Spleen (tissue), 11 donors: Measurements from ENCODE around the gene OTUD3. TPM values are rescaled to one million over a fixed set of nuclear protein-coding genes. Genes with fewer than 3 reads are reported as not detected.

Experiments
- DNase-seq: peaks from one replicate; pipeline ENCODE4 v3.0.0-alpha.2; 2020
- H3K27ac ChIP-seq, 8 donors: fragments of 200-600 bp; sonication (generic) in 7 of 8; 1 replicate in 4 of 8; 2 replicates in 4 of 8; pipeline versions ENCODE4 v1.5.0 to v1.8.0; 2016 to 2021; ENCODE audit warnings: inconsistent platforms in 4 of 8, mild to moderate bottlenecking in 4 of 8, moderate library complexity in 1 of 8
- H3K27me3 ChIP-seq, 7 donors: fragments of 200-600 bp; sonication (generic) in 6 of 7; replicated peaks in 1 of 7; 1 replicate in 4 of 7; 2 replicates in 3 of 7; pipeline versions ENCODE4 v1.5.0 to v1.8.0; 2016 to 2021; ENCODE audit warnings: inconsistent platforms in 3 of 7, mild to moderate bottlenecking in 1 of 7
- H3K36me3 ChIP-seq, 6 donors: fragments of 200-600 bp; sonication (generic) in 5 of 6; 1 replicate in 4 of 6; 2 replicates in 2 of 6; pipeline versions ENCODE4 v1.5.0 to v1.8.0; 2016 to 2021; ENCODE audit warnings: inconsistent platforms in 2 of 6
- H3K4me1 ChIP-seq, 6 donors: fragments of 200-600 bp; sonication (generic) in 5 of 6; 1 replicate in 3 of 6; 2 replicates in 3 of 6; pipeline versions ENCODE4 v1.5.0 to v1.8.0; 2016 to 2021; ENCODE audit warnings: inconsistent platforms in 3 of 6
- H3K4me3 ChIP-seq, 8 donors: fragments of 200-600 bp; sonication (generic) in 7 of 8; 1 replicate in 4 of 8; 2 replicates in 4 of 8; pipeline versions ENCODE4 v1.5.0 to v1.8.0; 2016 to 2021; ENCODE audit warnings: inconsistent platforms in 4 of 8, mild to moderate bottlenecking in 4 of 8, moderate library complexity in 2 of 8
- H3K9me3 ChIP-seq, 8 donors: fragments of 200-600 bp; sonication (generic) in 7 of 8; 1 replicate in 4 of 8; 2 replicates in 4 of 8; pipeline versions ENCODE4 v1.5.0 to v1.8.0; 2016 to 2021; ENCODE audit warnings: inconsistent platforms in 4 of 8
- POLR2A ChIP-seq, 3 donors: fragments of 450-650 bp; IDR thresholded peaks; one replicate each; pipeline ENCODE4 v1.5.1; 2017; ENCODE audit warnings: antibody characterized with exemption in 3 of 3, mild to moderate bottlenecking in 1 of 3
- POLR2AphosphoS5 ChIP-seq, 3 donors: sonication (generic); formaldehyde crosslinking; IDR thresholded peaks; one replicate each; pipeline ENCODE4 v1.5.1; 2017; ENCODE audit warnings: antibody characterized with exemption in 3 of 3
- WGBS, 5 donors: extraction: QIAGEN DNeasy Blood & Tissue Kit in 3 of 5; methylation state at CpG; one replicate each; pipeline versions ENCODE4 v1.1.5 to v1.1.7; 2013 to 2018; 5-methylcytosine and 5-hydroxymethylcytosine counted together
- intact Hi-C: fragments of 100-400 bp; cut with DNase I; formaldehyde crosslinking; loops from one replicate; pipeline ENCODE4 v1.15.0; 2023; ENCODE audit warnings: low total_unique reads
- polyA plus RNA-seq, 3 donors: library from polyadenylated mRNA; stranded (reverse); fragments of 200-250 nt; gene quantifications; one replicate each; pipeline ENCODE4 v1.2.1, GENCODE V29; 2013
- total RNA-seq, 7 donors: library from RNA; depleted of rRNA in 3 of 7; stranded (reverse); fragments of >200 nt in 3 of 7; fragmentation: NEBNext Ultra II Directional in 4 of 7; extraction: Animal tissue kit (Norgen Biotek cat#: 25700) in 4 of 7; gene quantifications; one replicate each; pipeline versions ENCODE4 v1.1.0 to v1.2.1, GENCODE V29; 2016 to 2021
- TF ChIP-seq, protein P1 (sequence below), 11 experiments: fragments of 200-600 bp in 7 of 11; fragments of 450-650 bp in 4 of 11; sonication (generic) in 4 of 11; IDR thresholded peaks in 8 of 11; conservative IDR thresholded peaks in 3 of 11; 1 replicate in 7 of 11; 2 replicates in 4 of 11; pipeline versions ENCODE4 v1.4.0 to v1.8.0; 2016 to 2021; ENCODE audit warnings: antibody characterized with exemption in 11 of 11, inconsistent platforms in 4 of 11, mild to moderate bottlenecking in 1 of 11
- donor health status: healthy with polysubstance abuse.
- donor health status: DM: no; HTN: no; CAD: no; lungs with moderate emphysema.
- donor health status: DM: no; HTN: no; CAD: no.
- donor health status: Bipolar disorder and iron deficiency.
- donor health status: healthy.
- donor health status: DM: no; HTN: no; CAD: no.
- donor health status: DM: yes; HTN: yes; CAD: no.

The OTUD3 gene
- total and polyA plus RNA-seq, 10 donors: 1.5 to 14.0 (median 6.7) TPM

DNA sequence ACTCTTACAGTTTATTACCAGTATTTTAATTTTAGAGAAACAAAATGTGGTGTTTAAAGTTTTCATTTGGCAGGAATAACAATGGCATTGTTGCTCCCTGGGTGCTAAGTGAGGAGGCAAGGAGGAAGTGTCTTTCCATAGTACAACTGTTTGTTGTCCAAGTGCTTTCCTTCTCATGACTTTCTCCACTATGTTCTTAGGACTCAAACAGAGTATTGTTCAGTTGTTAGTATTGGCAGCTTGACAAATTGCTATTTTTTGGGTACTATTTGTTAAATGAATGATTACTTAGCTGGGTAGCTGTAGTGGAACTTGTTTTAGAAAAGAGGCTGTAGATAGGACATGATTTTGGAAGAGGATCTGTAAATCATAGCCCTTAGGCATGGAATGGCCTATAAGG lies 7.5 kb downstream of the OTUD3 start:
- TF ChIP-seq POLR2A (IDR thresholded peaks at IDR 0.05): no peak
- TF ChIP-seq, protein P1, sequence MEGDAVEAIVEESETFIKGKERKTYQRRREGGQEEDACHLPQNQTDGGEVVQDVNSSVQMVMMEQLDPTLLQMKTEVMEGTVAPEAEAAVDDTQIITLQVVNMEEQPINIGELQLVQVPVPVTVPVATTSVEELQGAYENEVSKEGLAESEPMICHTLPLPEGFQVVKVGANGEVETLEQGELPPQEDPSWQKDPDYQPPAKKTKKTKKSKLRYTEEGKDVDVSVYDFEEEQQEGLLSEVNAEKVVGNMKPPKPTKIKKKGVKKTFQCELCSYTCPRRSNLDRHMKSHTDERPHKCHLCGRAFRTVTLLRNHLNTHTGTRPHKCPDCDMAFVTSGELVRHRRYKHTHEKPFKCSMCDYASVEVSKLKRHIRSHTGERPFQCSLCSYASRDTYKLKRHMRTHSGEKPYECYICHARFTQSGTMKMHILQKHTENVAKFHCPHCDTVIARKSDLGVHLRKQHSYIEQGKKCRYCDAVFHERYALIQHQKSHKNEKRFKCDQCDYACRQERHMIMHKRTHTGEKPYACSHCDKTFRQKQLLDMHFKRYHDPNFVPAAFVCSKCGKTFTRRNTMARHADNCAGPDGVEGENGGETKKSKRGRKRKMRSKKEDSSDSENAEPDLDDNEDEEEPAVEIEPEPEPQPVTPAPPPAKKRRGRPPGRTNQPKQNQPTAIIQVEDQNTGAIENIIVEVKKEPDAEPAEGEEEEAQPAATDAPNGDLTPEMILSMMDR (IDR thresholded peaks at IDR 0.05 in 8 of 11, conservative IDR thresholded peaks at IDR 0.05 in 3 of 11): no peak
- TF ChIP-seq POLR2AphosphoS5 (IDR thresholded peaks at IDR 0.05): no peak
- DNase-seq: no peak
- Histone ChIP-seq H3K9me3 (no peaks in the 10 kb centered on the region), H3K27me3 (no peaks in the 10 kb centered on the region), H3K4me3 (no peak overlapping the region), H3K36me3 (peaks cover 0 to 59% (median 24%) of the 10 kb centered on the region in 6 donors), H3K4me1 (peaks cover 0 to 22% (median 5%) of the 10 kb centered on the region in 6 donors), H3K27ac (no peak overlapping the region)
- intact Hi-C loops: no loop called here

DNA sequence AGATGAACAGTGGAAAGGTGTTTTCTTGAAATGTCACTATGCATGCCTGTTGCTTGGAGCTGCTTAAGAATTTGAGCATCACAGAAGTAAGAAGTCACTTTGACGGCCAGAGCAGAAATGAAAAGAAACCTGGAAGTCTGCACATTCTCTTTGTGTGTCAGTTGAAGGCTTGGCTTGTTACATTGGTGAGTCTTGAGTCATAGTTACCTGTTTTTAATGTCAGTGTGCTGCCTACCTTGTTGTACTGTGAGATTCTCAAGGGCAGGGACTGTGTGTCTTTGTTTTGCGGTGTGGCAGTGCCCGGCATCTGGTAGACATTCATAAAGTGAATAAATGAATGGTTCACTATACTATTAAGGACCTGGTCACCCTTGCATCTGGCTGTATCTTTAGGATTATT lies 9.9 kb downstream of the OTUD3 start:
- WGBS, 5 donors: 91 to 96% (median 93%) methylated on average over 3 of the region's 3 CpGs
- no peak overlapping the region for H3K4me3 ChIP-seq
- no peaks in the 10 kb centered on the region for H3K9me3 ChIP-seq
- intact Hi-C loops: no loop called here
- H3K4me1 ChIP-seq: peaks cover 0 to 10% (median 0%) of the 10 kb centered on the region in 6 donors
- H3K36me3 ChIP-seq: peaks cover 0 to 82% (median 40%) of the 10 kb centered on the region in 6 donors
- no peaks in the 10 kb centered on the region for H3K27me3 ChIP-seq
- H3K27ac ChIP-seq: no peak overlapping the region
- no peak for DNase-seq
- TF ChIP-seq POLR2A (IDR thresholded peaks at IDR 0.05): no peak
- TF ChIP-seq POLR2AphosphoS5 (IDR thresholded peaks at IDR 0.05): no peak
- TF ChIP-seq, protein P1 (IDR thresholded peaks at IDR 0.05 in 8 of 11, conservative IDR thresholded peaks at IDR 0.05 in 3 of 11): no peak

DNA sequence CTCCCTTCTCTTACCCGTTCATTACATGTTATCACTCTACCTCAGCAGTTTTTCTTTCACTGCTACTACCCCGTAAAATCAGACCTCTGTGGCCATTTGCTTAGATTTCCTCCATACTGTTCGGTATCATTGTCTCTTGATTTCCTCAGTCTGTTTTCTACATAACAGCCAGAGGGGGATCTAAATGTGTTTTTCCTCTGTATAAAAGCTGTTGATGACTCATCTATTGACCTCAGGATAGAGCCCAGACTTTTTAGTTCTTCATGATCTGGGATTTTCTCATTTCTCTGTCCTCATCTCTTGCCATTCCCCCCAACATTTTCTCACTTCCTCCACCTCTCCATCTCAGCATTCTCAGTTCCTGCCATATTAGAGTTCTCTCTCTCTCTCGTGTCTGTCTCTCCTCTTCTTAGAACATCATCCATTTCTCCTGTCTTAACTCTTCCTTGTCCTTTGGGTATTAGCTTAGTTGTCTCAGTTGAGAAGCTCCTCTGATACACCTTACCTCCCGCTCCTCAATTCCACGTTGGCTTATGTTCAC lies 10.5 kb downstream of the OTUD3 start:
- H3K9me3 ChIP-seq: no peaks in the 10 kb centered on the region
- H3K4me3 ChIP-seq: no peak overlapping the region
- WGBS, 5 donors: 82 to 88% (median 86%) methylated on average over 6 of the region's 6 CpGs
- peaks cover 0 to 82% (median 44%) of the 10 kb centered on the region in 6 donors for H3K36me3 ChIP-seq
- intact Hi-C loops: no loop called here
- DNase-seq: no peak
- no peaks in the 10 kb centered on the region for H3K27me3 ChIP-seq
- peaks cover 0 to 5% (median 0%) of the 10 kb centered on the region in 6 donors for H3K4me1 ChIP-seq
- TF ChIP-seq, protein P1 (IDR thresholded peaks at IDR 0.05 in 8 of 11, conservative IDR thresholded peaks at IDR 0.05 in 3 of 11): no peak
- TF ChIP-seq POLR2AphosphoS5 (IDR thresholded peaks at IDR 0.05): no peak
- TF ChIP-seq POLR2A (IDR thresholded peaks at IDR 0.05): no peak
- no peak overlapping the region for H3K27ac ChIP-seq

DNA sequence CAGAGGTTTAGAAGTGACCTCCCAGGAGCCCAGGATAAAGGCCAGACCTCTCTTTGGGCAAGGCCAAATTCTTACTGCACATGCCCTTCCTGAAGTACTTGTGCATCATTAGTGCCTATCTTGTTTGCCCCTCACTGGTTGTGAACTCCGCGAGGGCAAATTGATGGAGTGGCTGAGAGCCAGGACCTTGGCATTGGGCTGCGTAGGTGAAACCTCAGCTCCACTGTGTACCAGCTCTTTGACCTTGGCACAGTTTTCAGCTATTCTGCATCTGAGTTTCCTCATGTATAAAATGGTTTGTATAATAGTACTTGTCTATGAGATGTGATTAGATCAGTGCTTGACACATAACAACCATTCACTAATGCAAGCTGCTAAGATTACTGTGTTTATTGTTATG lies 11.5 kb downstream of the OTUD3 start:
- Histone ChIP-seq H3K36me3 (peaks cover 0 to 88% (median 54%) of the 10 kb centered on the region in 6 donors), H3K27me3 (no peaks in the 10 kb centered on the region), H3K4me1 (no peaks in the 10 kb centered on the region), H3K4me3 (no peak overlapping the region), H3K9me3 (no peaks in the 10 kb centered on the region), H3K27ac (no peak overlapping the region)
- intact Hi-C loops: no loop called here
- DNase-seq: no peak
- TF ChIP-seq POLR2AphosphoS5 (IDR thresholded peaks at IDR 0.05) (no peak), POLR2A (IDR thresholded peaks at IDR 0.05) (no peak)
- TF ChIP-seq, protein P1 (IDR thresholded peaks at IDR 0.05 in 8 of 11, conservative IDR thresholded peaks at IDR 0.05 in 3 of 11): no peak
- 70 to 89% (median 74%) methylated on average over 3 of the region's 3 CpGs for WGBS, 5 donors
